ENCODE data around the gene DIS3L2. TPM values are rescaled to one million over a fixed set of nuclear protein-coding genes. Genes with fewer than 3 reads are reported as not detected.

Gene DIS3L2
- total and polyA plus RNA-seq, 2 of the 4 experiments (the other 2 are of a cell fraction), result 14.7 to 19.2 TPM

- CTCF ChIA-PET, result interaction anchor here (1.1 kb wide), 1 partner anchor 9 kb away, joined by 3 read pairs; no protein-coding TSS in a partner anchor
- no peak for TF ChIP-seq SMC3 (IDR thresholded peaks at IDR 0.05; ENCODE audit: low read depth, low read length)
- no peak for TF ChIP-seq POLR2A (IDR thresholded peaks at IDR 0.05; ENCODE audit: low read depth, low read length)
- no peak for TF ChIP-seq CEBPB (IDR thresholded peaks at IDR 0.05; ENCODE audit: low read depth, low read length)
- TF ChIP-seq, protein P1, sequence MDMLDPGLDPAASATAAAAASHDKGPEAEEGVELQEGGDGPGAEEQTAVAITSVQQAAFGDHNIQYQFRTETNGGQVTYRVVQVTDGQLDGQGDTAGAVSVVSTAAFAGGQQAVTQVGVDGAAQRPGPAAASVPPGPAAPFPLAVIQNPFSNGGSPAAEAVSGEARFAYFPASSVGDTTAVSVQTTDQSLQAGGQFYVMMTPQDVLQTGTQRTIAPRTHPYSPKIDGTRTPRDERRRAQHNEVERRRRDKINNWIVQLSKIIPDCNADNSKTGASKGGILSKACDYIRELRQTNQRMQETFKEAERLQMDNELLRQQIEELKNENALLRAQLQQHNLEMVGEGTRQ (IDR thresholded peaks at IDR 0.05; ENCODE audit: low read depth, low read length), result no peak
- TF ChIP-seq CTCF (conservative IDR thresholded peaks at IDR 0.05; ENCODE audit: low read depth, low read length), result no peak
- TF ChIP-seq BHLHE40 (IDR thresholded peaks at IDR 0.05; ENCODE audit: low read depth, low read length), result no peak
- no peak for TF ChIP-seq MAFK (IDR thresholded peaks at IDR 0.05; ENCODE audit: low read depth, low read length)
- TF ChIP-seq MXI1 (IDR thresholded peaks at IDR 0.05; ENCODE audit: borderline replicate concordance, low read depth, low read length), result no peak
- TF ChIP-seq, protein P2, sequence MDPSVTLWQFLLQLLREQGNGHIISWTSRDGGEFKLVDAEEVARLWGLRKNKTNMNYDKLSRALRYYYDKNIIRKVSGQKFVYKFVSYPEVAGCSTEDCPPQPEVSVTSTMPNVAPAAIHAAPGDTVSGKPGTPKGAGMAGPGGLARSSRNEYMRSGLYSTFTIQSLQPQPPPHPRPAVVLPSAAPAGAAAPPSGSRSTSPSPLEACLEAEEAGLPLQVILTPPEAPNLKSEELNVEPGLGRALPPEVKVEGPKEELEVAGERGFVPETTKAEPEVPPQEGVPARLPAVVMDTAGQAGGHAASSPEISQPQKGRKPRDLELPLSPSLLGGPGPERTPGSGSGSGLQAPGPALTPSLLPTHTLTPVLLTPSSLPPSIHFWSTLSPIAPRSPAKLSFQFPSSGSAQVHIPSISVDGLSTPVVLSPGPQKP (IDR thresholded peaks at IDR 0.05; ENCODE audit: borderline replicate concordance, low read depth, low read length), result no peak
- no peak for TF ChIP-seq RFX5 (IDR thresholded peaks at IDR 0.05; ENCODE audit: low read depth, low read length)
- no peak for TF ChIP-seq RAD21 (IDR thresholded peaks at IDR 0.05; ENCODE audit: low read length)
- TF ChIP-seq CHD1 (IDR thresholded peaks at IDR 0.05; ENCODE audit: low read depth, low read length), result no peak
- TF ChIP-seq NFE2L2 (IDR thresholded peaks at IDR 0.05; ENCODE audit: low read depth, low read length), result no peak
- TF ChIP-seq FOS (IDR thresholded peaks at IDR 0.05; ENCODE audit: low read depth, low read length), result no peak
- TF ChIP-seq MAZ (IDR thresholded peaks at IDR 0.05; ENCODE audit: borderline replicate concordance, low read depth, low read length), result no peak
These were observed 289.0 kb downstream of the DIS3L2 start for GRCh38 chr2:232250246-232251175.

More at GRCh38 chr2:232250246-232251175, 289.0 kb downstream of the DIS3L2 start:
- Histone ChIP-seq H3K4me3 (ENCODE audit: insufficient read depth, low read depth, low read length) (no peak overlapping the region), H2AK9ac (replicated peaks; ENCODE audit: low read depth, low read length, poor library complexity) (no peak overlapping the region), H3K27me3 (ENCODE audit: control insufficient read depth, insufficient read depth, low read length) (0 out of 2 replicates have a peak, but pooled peaks cover 2% of the 10 kb centered on the region), H3K18ac (ENCODE audit: low read depth, low read length) (no peak overlapping the region), H3K9ac (ENCODE audit: low read depth, low read length) (no peak overlapping the region), H4K8ac (ENCODE audit: low read depth in 2 of 2, low read length in 2 of 2) (no peak overlapping the region), H3K14ac (replicated peaks; ENCODE audit: low read depth, low read length) (no peak overlapping the region), H3K4ac (ENCODE audit: low read depth, low read length) (no peak overlapping the region), H3K4me2 (ENCODE audit: low read depth, low read length) (no peak overlapping the region), H3K27ac (ENCODE audit: insufficient read depth, low read length) (no peak overlapping the region), H3K36me3 (ENCODE audit: control insufficient read depth, insufficient read depth, low read length) (0 out of 2 replicates have a peak, but pooled peaks cover 3% of the 10 kb centered on the region), H4K5ac (ENCODE audit: low read depth, low read length) (no peak overlapping the region), H3K23ac (ENCODE audit: low read depth, low read length) (no peak overlapping the region), H2BK20ac (ENCODE audit: low read depth, low read length) (no peak overlapping the region), H2BK5ac (ENCODE audit: low read depth, low read length, poor library complexity, severe bottlenecking) (no peak overlapping the region), H3K4me1 (ENCODE audit: control insufficient read depth, insufficient read depth, low read length) (no peaks in the 10 kb centered on the region), H2AFZ (replicated peaks; ENCODE audit: low read length, poor library complexity) (no peak overlapping the region), H4K91ac (ENCODE audit: insufficient read depth, low read depth, low read length) (no peak overlapping the region), H2BK15ac (ENCODE audit: low read depth, low read length) (no peak overlapping the region), H3K9me3 (ENCODE audit: control insufficient read depth, insufficient read depth, low read length) (no peaks in the 10 kb centered on the region), H2BK120ac (ENCODE audit: low read depth, low read length) (no peak overlapping the region), H3K9me1 (ENCODE audit: insufficient read depth, low read length) (0 out of 2 replicates have a peak, but pooled peaks cover under 1% of the 10 kb centered on the region), H4K20me1 (ENCODE audit: insufficient read depth, low read length) (0 out of 2 replicates have a peak, but pooled peaks cover 4% of the 10 kb centered on the region), H3K79me1 (ENCODE audit: low read depth in 1 of 2, low read length in 2 of 2) (no peaks in the 10 kb centered on the region), H3K56ac (ENCODE audit: extremely low read depth, insufficient read depth, low read length) (no peak overlapping the region), H2AK5ac (ENCODE audit: low read depth, low read length) (no peak overlapping the region)
- ATAC-seq (ENCODE audit: low read depth), result no peak
- POLR2A ChIA-PET (ENCODE audit: unreplicated experiment), result no interaction called here
- no CpG with 5 or more reads among the region's 5 CpGs for WGBS, 2 experiments (ENCODE audit: extremely low coverage in 2 of 2, insufficient read length in 1 of 2)
- no TSS peak for BruUV-seq (replicated peaks)
- dilution Hi-C loops (cut with HindIII; ENCODE audit: low sequenced_read_pairs, unreplicated experiment), result no loop called here
- no peak for DNase-seq
- in situ Hi-C loops (cut with MboI; ENCODE audit: low sequenced_read_pairs), result no loop called here
- intact Hi-C loops (cut with micrococcal nuclease), result no loop called here
